22Rv1 (cell line): ENCODE results near the gene DHRS3.
"Not testable (repeated sequence)": the region's sequence is repeated elsewhere in the genome, so short reads cannot be mapped to it uniquely, and the experiment has no call there.

Source experiments
- H3K27ac ChIP-seq: fragments of 450-650 bp; 2 replicates; pipeline ENCODE4 v1.5.1; 2017
- ZFX ChIP-seq: fragments of 450-650 bp; IDR thresholded peaks from 2 replicates; pipeline ENCODE4 v1.6.1; 2017; ENCODE audit warnings: antibody characterized with exemption, borderline replicate concordance
- TF ChIP-seq, protein P1 (sequence below): fragments of 450-650 bp; IDR thresholded peaks from 2 replicates; pipeline ENCODE4 v1.5.1; 2017; ENCODE audit warnings: mild to moderate bottlenecking

The DHRS3 gene

DNA sequence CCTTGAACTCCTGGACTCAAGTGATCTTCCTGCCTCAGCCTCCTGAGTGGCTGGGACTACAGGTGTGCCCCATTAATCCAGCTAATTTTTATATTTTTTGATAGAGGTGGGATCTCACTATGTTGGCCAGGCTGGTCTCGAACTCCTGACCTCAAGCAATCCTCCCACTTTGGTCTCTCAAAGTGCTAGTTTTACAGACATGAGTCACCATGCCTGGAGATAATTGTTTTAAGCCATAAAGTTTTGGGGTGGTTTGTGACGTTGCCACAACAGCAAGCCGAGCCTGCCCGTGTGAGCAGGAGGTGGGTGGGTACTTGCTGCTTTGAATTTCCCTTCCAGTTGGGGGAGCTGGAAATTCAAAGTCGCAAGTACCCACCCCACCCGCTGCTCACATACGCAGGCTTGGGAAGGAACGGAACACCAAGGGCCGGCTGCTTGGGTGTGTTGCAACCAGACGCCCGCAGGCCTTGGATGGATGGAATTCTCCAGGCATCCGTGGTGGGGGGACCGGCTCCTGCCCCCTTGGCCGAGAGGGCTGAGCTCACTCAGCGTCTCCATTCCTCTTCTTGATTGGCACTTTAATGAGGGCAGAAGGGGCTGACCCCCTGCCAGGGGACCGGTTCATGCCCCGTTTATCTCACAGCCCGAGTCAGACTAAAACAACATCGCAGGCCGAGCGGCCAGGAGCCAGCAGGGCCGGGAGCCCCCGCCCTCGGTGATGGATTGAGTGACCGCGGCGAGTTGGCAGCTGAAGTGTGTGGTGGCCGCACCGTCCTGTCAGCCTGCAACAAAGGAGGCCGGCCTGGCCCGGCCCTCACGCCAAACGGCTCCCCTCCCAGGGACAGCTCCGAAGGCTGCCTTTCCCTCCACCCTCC is 78.1 kb downstream of the DHRS3 start:
- H3K27ac ChIP-seq, result no peak overlapping the region
- no peak for TF ChIP-seq ZFX
- TF ChIP-seq, protein P1, sequence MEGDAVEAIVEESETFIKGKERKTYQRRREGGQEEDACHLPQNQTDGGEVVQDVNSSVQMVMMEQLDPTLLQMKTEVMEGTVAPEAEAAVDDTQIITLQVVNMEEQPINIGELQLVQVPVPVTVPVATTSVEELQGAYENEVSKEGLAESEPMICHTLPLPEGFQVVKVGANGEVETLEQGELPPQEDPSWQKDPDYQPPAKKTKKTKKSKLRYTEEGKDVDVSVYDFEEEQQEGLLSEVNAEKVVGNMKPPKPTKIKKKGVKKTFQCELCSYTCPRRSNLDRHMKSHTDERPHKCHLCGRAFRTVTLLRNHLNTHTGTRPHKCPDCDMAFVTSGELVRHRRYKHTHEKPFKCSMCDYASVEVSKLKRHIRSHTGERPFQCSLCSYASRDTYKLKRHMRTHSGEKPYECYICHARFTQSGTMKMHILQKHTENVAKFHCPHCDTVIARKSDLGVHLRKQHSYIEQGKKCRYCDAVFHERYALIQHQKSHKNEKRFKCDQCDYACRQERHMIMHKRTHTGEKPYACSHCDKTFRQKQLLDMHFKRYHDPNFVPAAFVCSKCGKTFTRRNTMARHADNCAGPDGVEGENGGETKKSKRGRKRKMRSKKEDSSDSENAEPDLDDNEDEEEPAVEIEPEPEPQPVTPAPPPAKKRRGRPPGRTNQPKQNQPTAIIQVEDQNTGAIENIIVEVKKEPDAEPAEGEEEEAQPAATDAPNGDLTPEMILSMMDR, result no peak

DNA sequence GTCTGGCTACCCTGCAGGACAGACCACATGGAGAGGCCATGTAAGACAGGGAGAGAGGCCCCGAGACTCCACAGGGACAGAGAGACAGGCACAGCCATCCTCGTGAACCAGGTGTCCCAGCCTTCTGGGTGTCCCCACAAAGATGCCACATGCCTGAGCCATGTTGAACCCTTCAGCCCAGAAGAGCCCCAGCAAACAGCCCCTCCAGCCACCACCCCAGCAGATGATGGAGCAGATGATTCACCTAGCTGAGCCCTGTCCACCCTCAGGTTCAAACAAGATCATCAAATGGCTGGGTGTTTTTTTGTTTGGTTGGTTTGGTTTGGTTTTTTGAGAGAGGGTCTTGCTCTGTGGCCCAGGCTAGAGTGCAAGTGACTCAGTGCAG is 78.7 kb downstream of the DHRS3 start:
- TF ChIP-seq, protein P1, result no peak
- TF ChIP-seq ZFX, result no peak
- H3K27ac ChIP-seq, result no peak overlapping the region

DNA sequence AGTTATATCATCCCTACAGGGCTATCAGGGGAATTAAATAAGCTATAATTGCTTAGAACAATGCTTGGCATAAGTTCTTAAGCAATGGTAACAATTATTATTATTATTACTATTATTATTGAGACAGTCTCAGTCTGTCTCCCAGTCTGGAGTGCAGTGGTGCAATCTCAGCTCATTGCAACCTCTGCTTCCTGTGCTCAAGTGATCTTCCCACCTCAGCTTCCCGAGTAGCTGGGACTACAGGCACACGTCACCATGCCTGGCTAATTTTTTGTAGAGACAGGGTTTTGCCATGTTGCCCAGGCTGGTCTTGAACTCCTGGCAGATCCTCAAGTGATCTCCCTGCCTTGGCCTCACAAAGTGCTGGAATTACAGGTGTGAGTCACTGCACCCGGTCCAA is 79.5 kb downstream of the DHRS3 start:
- not testable (repeated sequence) for H3K27ac ChIP-seq

DNA sequence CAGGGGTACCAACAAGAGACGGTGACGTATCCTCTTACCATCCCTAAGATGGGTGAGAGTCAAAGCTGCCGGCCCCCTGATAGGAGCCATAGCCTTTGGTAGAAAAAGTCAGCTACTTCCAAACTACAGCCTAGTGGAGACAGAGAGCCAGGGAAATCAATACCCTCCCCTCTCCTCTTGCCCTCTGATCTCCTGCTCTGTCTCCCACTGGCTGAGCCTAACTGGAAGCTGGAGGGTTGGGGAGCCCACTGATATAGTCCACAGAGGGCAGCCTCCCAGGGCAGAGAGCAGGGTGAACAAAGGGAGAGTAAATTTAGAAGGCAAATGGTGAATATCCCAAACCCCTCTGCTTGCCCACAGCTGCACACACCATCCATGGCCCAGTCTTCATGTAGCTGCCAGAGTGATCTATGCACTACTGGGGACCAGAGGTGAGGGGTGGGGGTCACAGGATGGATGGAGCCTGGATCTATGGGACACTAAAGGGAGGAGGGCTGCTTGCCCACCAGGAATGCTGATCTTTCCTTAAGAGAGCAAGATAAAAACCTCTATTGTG is 80.0 kb downstream of the DHRS3 start:
- H3K27ac ChIP-seq, result no peak overlapping the region

DNA sequence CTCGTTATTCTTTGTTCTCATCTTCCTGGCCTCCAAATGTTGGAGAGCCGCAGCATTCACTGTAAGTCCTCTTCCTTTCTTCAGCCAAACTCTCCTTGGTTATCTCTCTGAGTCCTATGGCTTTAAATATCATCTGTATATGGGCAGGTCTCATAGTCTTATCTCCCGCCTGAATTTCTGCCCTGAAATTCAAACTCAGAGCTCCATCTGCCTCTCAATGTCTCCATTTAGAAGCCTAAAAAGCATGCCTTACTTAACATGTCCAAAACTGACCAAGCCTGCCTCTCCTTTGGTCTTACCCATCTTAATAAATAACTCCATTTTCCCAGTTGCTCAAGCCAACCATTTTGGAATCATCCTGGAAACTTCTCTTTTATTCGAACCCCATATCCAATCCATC is 80.7 kb downstream of the DHRS3 start:
- TF ChIP-seq, protein P1, result no peak
- TF ChIP-seq ZFX, result no peak
- no peak overlapping the region for H3K27ac ChIP-seq

More for the DNA sequence above, 80.0 kb downstream of the DHRS3 start:
- TF ChIP-seq, protein P1, result no peak
- no peak for TF ChIP-seq ZFX

DNA sequence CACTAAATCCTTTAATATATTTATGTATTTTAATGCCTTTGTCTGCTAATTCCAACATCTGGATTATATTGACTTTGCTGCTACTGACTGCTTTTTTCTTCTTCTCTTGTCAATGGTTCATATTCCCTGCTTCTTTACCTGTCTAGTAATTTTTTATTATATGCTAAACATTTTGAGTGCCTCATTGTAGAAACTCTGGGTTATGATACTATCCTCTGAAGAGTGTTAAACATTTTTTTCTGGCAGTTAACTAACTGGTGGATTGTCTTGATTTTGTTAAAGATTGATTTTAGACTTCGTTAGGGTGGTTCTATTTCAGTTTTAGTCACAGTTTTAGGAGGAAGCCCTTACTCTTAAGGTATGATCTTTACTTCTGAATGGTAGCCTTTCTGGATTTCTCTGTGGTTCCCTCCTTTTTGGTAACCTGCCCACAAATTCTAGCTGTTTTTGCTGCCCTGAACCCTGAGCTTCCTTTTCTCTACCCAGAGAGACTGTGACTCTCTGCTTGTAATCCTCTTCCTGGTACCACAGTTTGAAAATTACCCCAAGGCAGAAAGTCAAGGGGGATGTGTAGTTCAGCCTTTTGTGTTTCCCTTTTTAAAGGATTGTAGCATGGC is 81.9 kb downstream of the DHRS3 start:
- H3K27ac ChIP-seq, result no peak overlapping the region
- no peak for TF ChIP-seq ZFX
- TF ChIP-seq, protein P1, result no peak

DNA sequence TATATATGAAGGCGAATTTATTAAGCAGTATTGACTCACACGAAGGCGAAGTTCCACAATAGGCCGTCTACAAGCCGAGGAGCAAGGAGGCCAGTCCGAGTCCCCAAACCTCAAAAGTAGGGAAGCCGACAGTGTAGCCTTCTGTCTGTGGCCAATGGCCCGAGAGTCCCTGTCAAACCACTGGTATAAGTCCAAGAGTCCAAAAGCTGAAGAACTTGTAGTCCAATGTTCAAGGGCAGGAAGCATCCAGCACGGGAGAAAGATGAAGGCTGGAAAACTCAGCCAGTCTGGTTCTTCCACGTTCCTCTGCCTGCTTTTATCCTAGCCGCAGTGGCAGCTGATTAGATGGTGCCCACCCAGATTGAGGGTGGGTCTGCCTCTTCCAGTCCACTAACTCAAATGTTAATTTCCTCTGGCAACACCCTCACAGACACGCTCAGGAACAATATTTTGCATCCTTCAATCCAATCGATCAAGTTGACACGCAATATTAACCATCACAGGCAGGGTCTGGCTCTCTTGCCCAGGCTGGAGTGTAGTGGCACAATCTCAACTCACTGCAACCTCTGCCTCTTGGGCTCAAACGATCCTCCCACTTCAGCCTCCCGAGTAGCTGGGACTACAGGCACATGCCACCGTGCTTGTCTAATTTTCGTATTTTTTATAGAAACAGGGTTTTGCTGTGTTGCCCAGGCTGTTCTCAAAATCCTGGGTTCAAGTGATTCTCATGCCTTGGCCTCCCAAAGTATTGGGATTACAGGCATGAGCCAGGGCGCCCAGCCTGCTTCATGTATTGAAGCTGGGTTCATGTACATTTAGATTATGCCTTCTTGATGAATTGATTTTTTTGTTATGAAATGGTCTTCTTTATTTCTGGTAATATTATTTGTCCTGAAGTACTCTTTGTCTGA is 85.3 kb downstream of the DHRS3 start:
- no peak for TF ChIP-seq ZFX
- TF ChIP-seq, protein P1, result no peak
- H3K27ac ChIP-seq, result no peak overlapping the region
